ENCODE data around the gene LCMT2.

- TF ChIP-seq CTCF (IDR thresholded peaks at IDR 0.05) = no peak
- TF ChIP-seq, protein P1, sequence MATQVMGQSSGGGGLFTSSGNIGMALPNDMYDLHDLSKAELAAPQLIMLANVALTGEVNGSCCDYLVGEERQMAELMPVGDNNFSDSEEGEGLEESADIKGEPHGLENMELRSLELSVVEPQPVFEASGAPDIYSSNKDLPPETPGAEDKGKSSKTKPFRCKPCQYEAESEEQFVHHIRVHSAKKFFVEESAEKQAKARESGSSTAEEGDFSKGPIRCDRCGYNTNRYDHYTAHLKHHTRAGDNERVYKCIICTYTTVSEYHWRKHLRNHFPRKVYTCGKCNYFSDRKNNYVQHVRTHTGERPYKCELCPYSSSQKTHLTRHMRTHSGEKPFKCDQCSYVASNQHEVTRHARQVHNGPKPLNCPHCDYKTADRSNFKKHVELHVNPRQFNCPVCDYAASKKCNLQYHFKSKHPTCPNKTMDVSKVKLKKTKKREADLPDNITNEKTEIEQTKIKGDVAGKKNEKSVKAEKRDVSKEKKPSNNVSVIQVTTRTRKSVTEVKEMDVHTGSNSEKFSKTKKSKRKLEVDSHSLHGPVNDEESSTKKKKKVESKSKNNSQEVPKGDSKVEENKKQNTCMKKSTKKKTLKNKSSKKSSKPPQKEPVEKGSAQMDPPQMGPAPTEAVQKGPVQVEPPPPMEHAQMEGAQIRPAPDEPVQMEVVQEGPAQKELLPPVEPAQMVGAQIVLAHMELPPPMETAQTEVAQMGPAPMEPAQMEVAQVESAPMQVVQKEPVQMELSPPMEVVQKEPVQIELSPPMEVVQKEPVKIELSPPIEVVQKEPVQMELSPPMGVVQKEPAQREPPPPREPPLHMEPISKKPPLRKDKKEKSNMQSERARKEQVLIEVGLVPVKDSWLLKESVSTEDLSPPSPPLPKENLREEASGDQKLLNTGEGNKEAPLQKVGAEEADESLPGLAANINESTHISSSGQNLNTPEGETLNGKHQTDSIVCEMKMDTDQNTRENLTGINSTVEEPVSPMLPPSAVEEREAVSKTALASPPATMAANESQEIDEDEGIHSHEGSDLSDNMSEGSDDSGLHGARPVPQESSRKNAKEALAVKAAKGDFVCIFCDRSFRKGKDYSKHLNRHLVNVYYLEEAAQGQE (IDR thresholded peaks at IDR 0.05; ENCODE audit: insufficient read depth in 1 of 2, low read depth in 2 of 2, low read length in 1 of 2) = no peak
- TF ChIP-seq TCF7L2 (IDR thresholded peaks at IDR 0.05; ENCODE audit: low read depth, low read length) = no peak
These were observed 50.9 kb downstream of the LCMT2 start for GRCh38 chr15:43279496-43279895.

Measured in Panc1 (cell line).